HL-60 (cell line): ENCODE results near the gene JAG1.

Experiments
- DNase-seq, 2 experiments: peaks; one replicate each; pipeline ENCODE4 v3.0.0-alpha.2; 2010 to 2020; ENCODE audit warnings: low read depth in 1 of 2, low spot score in 1 of 2
- H3K27ac ChIP-seq: fragments of 250-450 bp; sonication (Bioruptor Pico); replicated peaks from 2 replicates; pipeline ENCODE4 v1.5.1; 2020; ENCODE audit warnings: mild to moderate bottlenecking, moderate library complexity
- H3K27me3 ChIP-seq: fragments of 250-450 bp; sonication (Bioruptor Pico); 2 replicates; pipeline ENCODE4 v1.5.1; 2021; ENCODE audit warnings: mild to moderate bottlenecking, moderate library complexity; ENCODE audit not compliant: insufficient read depth, poor library complexity, severe bottlenecking
- H3K4me3 ChIP-seq: replicated peaks from 2 replicates; pipeline ENCODE4 v1.5.1; 2011; ENCODE audit warnings: mild to moderate bottlenecking, control low read depth, low read length; ENCODE audit not compliant: insufficient read depth
- GABPA ChIP-seq: IDR thresholded peaks from 2 replicates; pipeline ENCODE4 v1.6.1; 2012; ENCODE audit warnings: low read depth
- POLR2AphosphoS5 ChIP-seq: IDR thresholded peaks from 2 replicates; pipeline ENCODE4 v1.6.1; 2012; ENCODE audit warnings: low read depth
- SPI1 ChIP-seq: IDR thresholded peaks from 2 replicates; pipeline ENCODE4 v1.6.1; 2012; ENCODE audit warnings: low read depth, mild to moderate bottlenecking, borderline replicate concordance
- TF ChIP-seq, protein P1 (sequence below): IDR thresholded peaks from 2 replicates; pipeline ENCODE4 v1.6.1; 2012; ENCODE audit warnings: low read depth; ENCODE audit not compliant: insufficient replicate concordance
- TF ChIP-seq, protein P2 (sequence below): IDR thresholded peaks from one replicate; pipeline ENCODE4 v1.5.1; 2011; ENCODE audit warnings: low read length, control low read depth, inconsistent platforms; ENCODE audit not compliant: insufficient read depth

Gene JAG1

DNA sequence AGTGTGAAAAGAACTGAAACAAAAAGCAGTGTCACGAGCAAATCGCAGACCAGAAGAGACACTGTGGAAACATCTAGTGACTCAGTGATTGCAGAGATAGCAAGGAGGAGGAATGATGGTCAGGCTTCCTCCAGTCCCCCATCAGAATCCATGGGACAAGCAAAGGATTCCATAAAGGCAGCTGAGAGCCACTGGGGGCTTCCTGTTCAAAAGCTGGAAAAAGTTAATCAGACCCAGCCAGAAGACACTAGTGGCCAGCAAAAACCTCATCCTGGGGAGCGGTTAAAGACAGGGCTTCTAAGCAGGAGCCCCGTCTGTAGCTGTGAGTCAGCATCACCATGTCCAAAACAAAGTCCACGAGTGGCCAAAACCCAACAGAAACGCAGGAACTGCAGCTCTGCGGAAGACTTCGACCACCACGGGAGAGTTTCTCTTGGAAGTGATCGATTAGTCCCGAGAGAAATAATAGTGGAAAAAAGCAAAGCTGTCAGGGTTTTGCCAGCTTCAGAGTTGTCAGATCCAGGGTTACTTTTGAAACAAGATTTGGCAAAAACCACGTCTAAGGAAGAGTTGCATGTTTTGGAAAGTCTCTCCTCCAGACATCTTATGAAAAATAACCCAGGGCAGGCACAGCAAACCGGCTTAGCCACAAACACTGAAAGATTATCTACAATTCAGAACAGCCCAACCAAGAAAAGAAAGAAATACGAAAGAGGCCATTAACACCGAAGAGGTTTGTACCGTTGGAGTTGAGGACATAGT lies 51.0 kb downstream of the JAG1 start:
- TF ChIP-seq SPI1 (no peak), GABPA (no peak), POLR2AphosphoS5 (no peak)
- TF ChIP-seq, protein P1, sequence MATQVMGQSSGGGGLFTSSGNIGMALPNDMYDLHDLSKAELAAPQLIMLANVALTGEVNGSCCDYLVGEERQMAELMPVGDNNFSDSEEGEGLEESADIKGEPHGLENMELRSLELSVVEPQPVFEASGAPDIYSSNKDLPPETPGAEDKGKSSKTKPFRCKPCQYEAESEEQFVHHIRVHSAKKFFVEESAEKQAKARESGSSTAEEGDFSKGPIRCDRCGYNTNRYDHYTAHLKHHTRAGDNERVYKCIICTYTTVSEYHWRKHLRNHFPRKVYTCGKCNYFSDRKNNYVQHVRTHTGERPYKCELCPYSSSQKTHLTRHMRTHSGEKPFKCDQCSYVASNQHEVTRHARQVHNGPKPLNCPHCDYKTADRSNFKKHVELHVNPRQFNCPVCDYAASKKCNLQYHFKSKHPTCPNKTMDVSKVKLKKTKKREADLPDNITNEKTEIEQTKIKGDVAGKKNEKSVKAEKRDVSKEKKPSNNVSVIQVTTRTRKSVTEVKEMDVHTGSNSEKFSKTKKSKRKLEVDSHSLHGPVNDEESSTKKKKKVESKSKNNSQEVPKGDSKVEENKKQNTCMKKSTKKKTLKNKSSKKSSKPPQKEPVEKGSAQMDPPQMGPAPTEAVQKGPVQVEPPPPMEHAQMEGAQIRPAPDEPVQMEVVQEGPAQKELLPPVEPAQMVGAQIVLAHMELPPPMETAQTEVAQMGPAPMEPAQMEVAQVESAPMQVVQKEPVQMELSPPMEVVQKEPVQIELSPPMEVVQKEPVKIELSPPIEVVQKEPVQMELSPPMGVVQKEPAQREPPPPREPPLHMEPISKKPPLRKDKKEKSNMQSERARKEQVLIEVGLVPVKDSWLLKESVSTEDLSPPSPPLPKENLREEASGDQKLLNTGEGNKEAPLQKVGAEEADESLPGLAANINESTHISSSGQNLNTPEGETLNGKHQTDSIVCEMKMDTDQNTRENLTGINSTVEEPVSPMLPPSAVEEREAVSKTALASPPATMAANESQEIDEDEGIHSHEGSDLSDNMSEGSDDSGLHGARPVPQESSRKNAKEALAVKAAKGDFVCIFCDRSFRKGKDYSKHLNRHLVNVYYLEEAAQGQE, result no peak
- TF ChIP-seq, protein P2, sequence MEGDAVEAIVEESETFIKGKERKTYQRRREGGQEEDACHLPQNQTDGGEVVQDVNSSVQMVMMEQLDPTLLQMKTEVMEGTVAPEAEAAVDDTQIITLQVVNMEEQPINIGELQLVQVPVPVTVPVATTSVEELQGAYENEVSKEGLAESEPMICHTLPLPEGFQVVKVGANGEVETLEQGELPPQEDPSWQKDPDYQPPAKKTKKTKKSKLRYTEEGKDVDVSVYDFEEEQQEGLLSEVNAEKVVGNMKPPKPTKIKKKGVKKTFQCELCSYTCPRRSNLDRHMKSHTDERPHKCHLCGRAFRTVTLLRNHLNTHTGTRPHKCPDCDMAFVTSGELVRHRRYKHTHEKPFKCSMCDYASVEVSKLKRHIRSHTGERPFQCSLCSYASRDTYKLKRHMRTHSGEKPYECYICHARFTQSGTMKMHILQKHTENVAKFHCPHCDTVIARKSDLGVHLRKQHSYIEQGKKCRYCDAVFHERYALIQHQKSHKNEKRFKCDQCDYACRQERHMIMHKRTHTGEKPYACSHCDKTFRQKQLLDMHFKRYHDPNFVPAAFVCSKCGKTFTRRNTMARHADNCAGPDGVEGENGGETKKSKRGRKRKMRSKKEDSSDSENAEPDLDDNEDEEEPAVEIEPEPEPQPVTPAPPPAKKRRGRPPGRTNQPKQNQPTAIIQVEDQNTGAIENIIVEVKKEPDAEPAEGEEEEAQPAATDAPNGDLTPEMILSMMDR, result no peak
- DNase-seq, result no peak
- Histone ChIP-seq H3K27me3 (no peaks in the 10 kb centered on the region), H3K27ac (no peak overlapping the region), H3K4me3 (no peak overlapping the region)

DNA sequence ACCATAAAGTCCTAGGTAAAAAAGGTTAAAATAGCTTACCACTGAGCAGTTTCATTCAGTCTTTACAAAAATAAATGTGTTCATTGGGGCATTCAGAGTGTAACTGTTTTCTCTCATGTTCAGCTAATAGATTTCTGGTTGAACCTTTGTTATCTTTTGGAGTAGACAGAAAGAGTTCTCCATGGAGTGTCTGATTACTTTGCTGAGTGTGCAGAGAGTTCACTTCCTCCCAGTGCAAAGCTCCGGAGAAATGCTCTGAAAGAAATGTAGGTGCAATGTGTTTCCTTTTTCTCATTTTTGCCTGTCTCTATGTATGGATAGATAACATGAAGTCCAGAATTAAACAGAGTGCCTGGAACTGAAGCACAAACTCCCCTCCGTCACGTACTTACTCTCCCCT lies 52.6 kb downstream of the JAG1 start:
- TF ChIP-seq POLR2AphosphoS5, result no peak
- TF ChIP-seq, protein P1, result no peak
- no peak for TF ChIP-seq GABPA
- TF ChIP-seq, protein P2, result no peak
- no peak for TF ChIP-seq SPI1
- Histone ChIP-seq H3K4me3 (no peak overlapping the region), H3K27me3 (no peaks in the 10 kb centered on the region), H3K27ac (no peak overlapping the region)
- DNase-seq, result no peak

DNA sequence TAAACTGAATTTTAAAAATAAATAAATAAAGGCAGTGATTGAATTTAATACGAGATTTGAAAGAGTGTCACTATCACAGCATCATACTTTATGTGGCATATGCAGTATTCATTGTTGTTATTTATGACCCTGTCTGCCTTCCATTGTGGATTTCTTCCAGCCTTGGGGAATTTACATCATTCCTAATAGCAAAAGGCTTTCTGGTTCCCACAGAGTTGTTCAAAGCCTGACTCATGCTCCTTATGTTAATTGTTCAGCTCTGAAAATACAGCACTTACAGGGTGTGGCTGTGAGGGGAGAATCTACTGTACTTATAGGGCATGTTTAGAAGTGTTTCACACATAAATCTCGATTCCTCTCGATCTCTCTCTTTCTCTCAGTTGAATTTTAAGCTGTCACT lies 54.4 kb downstream of the JAG1 start:
- no peak overlapping the region for H3K27ac ChIP-seq
- H3K4me3 ChIP-seq, result no peak overlapping the region
- H3K27me3 ChIP-seq, result no peaks in the 10 kb centered on the region
- TF ChIP-seq SPI1 (no peak), POLR2AphosphoS5 (no peak), GABPA (no peak)
- TF ChIP-seq, protein P1, result no peak
- TF ChIP-seq, protein P2, result no peak
- no peak for DNase-seq
